Measurements from ENCODE around the gene TBK1. TPM values are rescaled to one million over a fixed set of nuclear protein-coding genes. Genes with fewer than 3 reads are reported as not detected.
A peak's percentile ranks its signal among the peaks of the same experiment; 100 is the strongest.

The TBK1 gene
- total RNA-seq, 1 experiment from 2014 or later, result 32.4 TPM

GRCh38 chr12:64456119-64456518 lies 4.2 kb downstream of the TBK1 start:
- no peak overlapping the region for H3K4me3 ChIP-seq (ENCODE audit: low read depth in 2 of 2, low read length in 2 of 2)
- peaks cover 27% of the 10 kb centered on the region for H3K36me3 ChIP-seq (ENCODE audit: control insufficient read depth, insufficient read depth, low read length)
- no peaks in the 10 kb centered on the region for H3K27me3 ChIP-seq (ENCODE audit: control insufficient read depth, insufficient read depth, low read length)
- no peak for DNase-seq (ENCODE audit: low read depth, low spot score)
- in situ Hi-C loops (cut with HindIII; ENCODE audit: low pct_unique_long_range_greater_than_20kb, low sequenced_read_pairs), result no loop called here
- no peak for ATAC-seq
- ChIA-PET POLR2A (no interaction called here), CTCF (no interaction called here)
- no peaks in the 10 kb centered on the region for H3K9me3 ChIP-seq (ENCODE audit: control insufficient read depth, insufficient read depth, low read depth, low read length)
- TSS peak; percentile 10 for BruUV-seq (replicated peaks)
- H3K27ac ChIP-seq (ENCODE audit: low read length), result 0 out of 2 replicates have a peak overlapping the region, but pooled peaks have one; percentile 29
- intact Hi-C loops (cut with micrococcal nuclease; ENCODE audit: unreplicated experiment), result no loop called here
- peaks cover 22% of the 10 kb centered on the region for H3K4me1 ChIP-seq (ENCODE audit: control insufficient read depth, insufficient read depth, low read length)
- TF ChIP-seq REST (IDR thresholded peaks at IDR 0.05; ENCODE audit: insufficient read depth in 1 of 2, low read depth in 2 of 2, low read length in 1 of 2) (no peak), SIN3A (IDR thresholded peaks at IDR 0.05; ENCODE audit: borderline replicate concordance, insufficient read depth, low read depth, low read length) (no peak), POLR2AphosphoS5 (IDR thresholded peaks at IDR 0.05; ENCODE audit: low read depth, low read length) (no peak), CTCF (IDR thresholded peaks at IDR 0.05) (no peak), TCF7L2 (IDR thresholded peaks at IDR 0.05; ENCODE audit: low read depth, low read length) (no peak)

- H3K36me3 ChIP-seq (ENCODE audit: control insufficient read depth, insufficient read depth, low read length), result peaks cover 33% of the 10 kb centered on the region
- no peaks in the 10 kb centered on the region for H3K9me3 ChIP-seq (ENCODE audit: control insufficient read depth, insufficient read depth, low read depth, low read length)
- ATAC-seq, result no peak
- ChIA-PET CTCF (no interaction called here), POLR2A (no interaction called here)
- BruUV-seq (replicated peaks), result TSS peak; percentile 0
- DNase-seq (ENCODE audit: low read depth, low spot score), result no peak
- H3K4me3 ChIP-seq (ENCODE audit: low read depth in 2 of 2, low read length in 2 of 2), result no peak overlapping the region
- no peak overlapping the region for H3K27ac ChIP-seq (ENCODE audit: low read length)
- TF ChIP-seq CTCF (IDR thresholded peaks at IDR 0.05), result no peak
- H3K4me1 ChIP-seq (ENCODE audit: control insufficient read depth, insufficient read depth, low read length), result peaks cover 22% of the 10 kb centered on the region
- intact Hi-C loops (cut with micrococcal nuclease; ENCODE audit: unreplicated experiment), result no loop called here
- in situ Hi-C loops (cut with HindIII; ENCODE audit: low pct_unique_long_range_greater_than_20kb, low sequenced_read_pairs), result no loop called here
- no peaks in the 10 kb centered on the region for H3K27me3 ChIP-seq (ENCODE audit: control insufficient read depth, insufficient read depth, low read length)
Observed at GRCh38 chr12:64457032-64457431, 5.1 kb downstream of the TBK1 start.

GRCh38 chr12:64457466-64457865 lies 5.5 kb downstream of the TBK1 start:
- Histone ChIP-seq H3K4me1 (ENCODE audit: control insufficient read depth, insufficient read depth, low read length) (peaks cover 22% of the 10 kb centered on the region), H3K36me3 (ENCODE audit: control insufficient read depth, insufficient read depth, low read length) (peaks cover 38% of the 10 kb centered on the region), H3K9me3 (ENCODE audit: control insufficient read depth, insufficient read depth, low read depth, low read length) (no peaks in the 10 kb centered on the region), H3K27me3 (ENCODE audit: control insufficient read depth, insufficient read depth, low read length) (no peaks in the 10 kb centered on the region), H3K27ac (ENCODE audit: low read length) (no peak overlapping the region), H3K4me3 (ENCODE audit: low read depth in 2 of 2, low read length in 2 of 2) (no peak overlapping the region)
- in situ Hi-C loops (cut with HindIII; ENCODE audit: low pct_unique_long_range_greater_than_20kb, low sequenced_read_pairs) (no loop called here), intact Hi-C loops (cut with micrococcal nuclease; ENCODE audit: unreplicated experiment) (no loop called here)
- DNase-seq (ENCODE audit: low read depth, low spot score) (no peak), ATAC-seq (no peak)
- CTCF ChIA-PET, result no interaction called here
- BruUV-seq (replicated peaks), result no TSS peak
- TF ChIP-seq CTCF (IDR thresholded peaks at IDR 0.05), result no peak
- TF ChIP-seq POLR2AphosphoS5 (IDR thresholded peaks at IDR 0.05; ENCODE audit: low read depth, low read length), result no peak
- TF ChIP-seq REST (IDR thresholded peaks at IDR 0.05; ENCODE audit: insufficient read depth in 1 of 2, low read depth in 2 of 2, low read length in 1 of 2), result no peak
- TF ChIP-seq SIN3A (IDR thresholded peaks at IDR 0.05; ENCODE audit: borderline replicate concordance, insufficient read depth, low read depth, low read length), result no peak
- no peak for TF ChIP-seq TCF7L2 (IDR thresholded peaks at IDR 0.05; ENCODE audit: low read depth, low read length)
- POLR2A ChIA-PET, result no interaction called here

Measured in Panc1 (cell line).